ENCODE results near the gene TENM4.

GRCh38 chr11:79119491-79120284 lies 321.1 kb downstream of the TENM4 start:
- no peak for TF ChIP-seq ELF4 (IDR thresholded peaks at IDR 0.05)
- no peak for TF ChIP-seq SUZ12 (IDR thresholded peaks at IDR 0.05)
- TF ChIP-seq TARDBP (IDR thresholded peaks at IDR 0.05), result no peak
- TF ChIP-seq, protein P1, sequence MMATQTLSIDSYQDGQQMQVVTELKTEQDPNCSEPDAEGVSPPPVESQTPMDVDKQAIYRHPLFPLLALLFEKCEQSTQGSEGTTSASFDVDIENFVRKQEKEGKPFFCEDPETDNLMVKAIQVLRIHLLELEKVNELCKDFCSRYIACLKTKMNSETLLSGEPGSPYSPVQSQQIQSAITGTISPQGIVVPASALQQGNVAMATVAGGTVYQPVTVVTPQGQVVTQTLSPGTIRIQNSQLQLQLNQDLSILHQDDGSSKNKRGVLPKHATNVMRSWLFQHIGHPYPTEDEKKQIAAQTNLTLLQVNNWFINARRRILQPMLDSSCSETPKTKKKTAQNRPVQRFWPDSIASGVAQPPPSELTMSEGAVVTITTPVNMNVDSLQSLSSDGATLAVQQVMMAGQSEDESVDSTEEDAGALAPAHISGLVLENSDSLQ (IDR thresholded peaks at IDR 0.05), result no peak
- TF ChIP-seq FOXA1 (IDR thresholded peaks at IDR 0.05), result no peak
- no peak for TF ChIP-seq SP1 (IDR thresholded peaks at IDR 0.05)
- TF ChIP-seq LEF1 (IDR thresholded peaks at IDR 0.05; ENCODE audit: borderline replicate concordance), result no peak
- no peak for TF ChIP-seq FOXK2 (IDR thresholded peaks at IDR 0.05)
- TF ChIP-seq HDGF (IDR thresholded peaks at IDR 0.05; ENCODE audit: borderline replicate concordance), result no peak

Measured in HEK293T (cell line).